GM13976 (cell line): ENCODE measurements around the gene MVB12B.

ENCODE experiments used
- DNase-seq: peaks from one replicate; pipeline ENCODE4 v3.0.0; 2012; ENCODE audit warnings: low spot score
- CTCF ChIP-seq: IDR thresholded peaks from 2 replicates; pipeline ENCODE4 v1.5.1; 2012; ENCODE audit warnings: borderline replicate concordance, mild to moderate bottlenecking; ENCODE audit not compliant: insufficient read depth; ENCODE audit errors: extremely low read depth, missing control alignments, control extremely low read depth
- in situ Hi-C: fragments of 300-500 bp; cut with MboI; formaldehyde crosslinking; loops from one replicate; pipeline ENCODE4 v1.12.0; 2022; ENCODE audit warnings: low sequenced_read_pairs, mixed read lengths, inconsistent platforms; ENCODE audit not compliant: unreplicated experiment

The MVB12B gene

GRCh38 chr9:126508171-126508591 is 181.6 kb downstream of the MVB12B start:
- no peak for TF ChIP-seq CTCF
- no peak for DNase-seq
- in situ Hi-C loops, result loop anchor here (10.0 kb wide), 1 partner anchor 47 kb away; no protein-coding TSS in a partner anchor

GRCh38 chr9:126508928-126509327 is 182.3 kb downstream of the MVB12B start:
- TF ChIP-seq CTCF, result no peak
- no peak for DNase-seq
- in situ Hi-C loops, result loop anchor here (10.0 kb wide), 1 partner anchor 46 kb away; no protein-coding TSS in a partner anchor

GRCh38 chr9:126509718-126510117 is 183.1 kb downstream of the MVB12B start:
- DNase-seq, result no peak
- in situ Hi-C loops, result loop anchor here (10.0 kb wide), 1 partner anchor 45 kb away; no protein-coding TSS in a partner anchor
- TF ChIP-seq CTCF, result no peak

GRCh38 chr9:126510564-126510963 is 183.9 kb downstream of the MVB12B start:
- in situ Hi-C loops, result no loop called here
- DNase-seq, result no peak
- no peak for TF ChIP-seq CTCF

GRCh38 chr9:126511411-126511810 is 184.8 kb downstream of the MVB12B start:
- in situ Hi-C loops, result no loop called here
- no peak for TF ChIP-seq CTCF
- DNase-seq, result no peak

- DNase-seq, result no peak
- in situ Hi-C loops, result no loop called here
- no peak for TF ChIP-seq CTCF
These were observed 186.8 kb downstream of the MVB12B start for GRCh38 chr9:126513159-126514036.
